Frontal cortex (tissue), 4 donors: ENCODE data around the gene HMGN5. TPM values are rescaled to one million over a fixed set of nuclear protein-coding genes. Genes with fewer than 3 reads are reported as not detected.

Source experiments
- DNase-seq, 2 donors: peaks; one replicate each; pipeline ENCODE4 v3.0.0; 2012; ENCODE audit warnings: low spot score in 2 of 2
- FAIRE-seq: peaks from 2 replicates; lab custom pipeline; 2012; peaks lifted over from hg19 to GRCh38; lab: Jason Lieb, UNC
- total RNA-seq: library from RNA; depleted of rRNA; stranded (reverse); fragments of >200 nt; gene quantifications from one replicate; pipeline ENCODE4 v1.2.3, GENCODE V29; 2014
- donor health status: control.
- donor health status: control.
- donor health status: control.

The HMGN5 gene
- total RNA-seq, 1 donor from 2014 or later = 0.41 TPM

DNA sequence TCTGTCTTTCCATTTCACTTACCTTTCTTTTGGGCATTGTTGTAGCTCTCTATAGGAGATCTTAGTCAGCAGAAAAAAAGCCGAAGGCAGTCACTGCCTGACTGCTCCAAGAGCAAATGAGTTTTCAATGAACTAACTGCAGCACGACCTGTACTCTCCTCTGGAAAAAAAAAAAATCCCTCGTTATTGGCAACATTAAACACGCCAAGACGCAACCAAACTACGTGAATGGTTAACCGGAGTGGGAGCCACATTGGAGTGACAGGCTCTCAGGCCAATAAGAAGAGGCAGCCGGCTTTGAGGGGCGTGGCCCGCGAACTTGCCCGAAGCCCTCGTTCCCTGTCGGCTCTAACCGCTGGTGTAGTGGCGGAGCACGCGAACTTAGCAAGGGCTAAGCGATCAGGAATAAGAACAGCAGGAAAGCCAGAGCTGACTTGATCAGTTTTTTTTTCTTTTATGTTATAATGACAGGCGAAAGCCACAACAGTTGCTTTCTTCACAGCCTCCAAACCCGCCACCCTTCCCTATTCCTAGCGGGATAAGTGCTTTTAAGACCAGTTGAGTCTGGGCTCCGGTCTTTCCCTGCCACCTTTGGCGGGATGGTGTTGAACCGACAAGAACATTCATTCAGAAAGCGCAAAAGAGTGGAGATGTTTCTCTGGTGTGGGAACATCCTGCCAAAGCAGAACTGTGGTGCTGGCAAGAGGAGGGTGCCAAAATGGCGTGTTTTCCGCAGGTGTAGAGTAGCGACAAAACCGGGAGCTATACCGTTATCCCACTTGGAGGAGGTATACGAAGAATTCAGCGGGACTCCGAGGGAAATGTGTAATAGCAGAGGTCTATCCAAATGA, 80.0 kb downstream of the HMGN5 start:
- peak; percentile 39 to 52 for DNase-seq

DNA sequence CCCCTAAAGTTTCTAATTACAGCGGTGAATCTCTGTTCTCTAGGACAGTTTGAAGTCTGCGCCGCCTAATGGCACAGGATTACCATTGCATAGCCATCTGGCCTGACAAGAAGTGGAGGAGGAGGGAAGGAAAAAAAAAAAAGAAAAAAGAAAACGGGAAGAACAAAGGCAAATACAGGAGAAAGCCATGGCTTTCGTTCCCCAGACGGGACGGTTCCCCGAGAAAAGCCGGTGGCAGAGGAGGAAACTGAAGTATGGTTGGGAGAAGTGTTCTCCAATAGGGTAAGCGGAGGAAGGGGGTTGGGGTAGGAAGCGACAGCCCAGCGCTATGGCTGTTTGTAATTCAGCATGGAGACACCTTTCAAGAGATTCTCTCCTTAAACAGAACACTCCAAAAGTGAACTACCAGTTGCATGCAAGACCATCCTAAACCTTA, 80.8 kb downstream of the HMGN5 start:
- DNase-seq (peak in 1 of 2 donors; percentile 3), FAIRE-seq (no peak)

More for the DNA sequence above, 80.0 kb downstream of the HMGN5 start:
- no peak for FAIRE-seq

DNA sequence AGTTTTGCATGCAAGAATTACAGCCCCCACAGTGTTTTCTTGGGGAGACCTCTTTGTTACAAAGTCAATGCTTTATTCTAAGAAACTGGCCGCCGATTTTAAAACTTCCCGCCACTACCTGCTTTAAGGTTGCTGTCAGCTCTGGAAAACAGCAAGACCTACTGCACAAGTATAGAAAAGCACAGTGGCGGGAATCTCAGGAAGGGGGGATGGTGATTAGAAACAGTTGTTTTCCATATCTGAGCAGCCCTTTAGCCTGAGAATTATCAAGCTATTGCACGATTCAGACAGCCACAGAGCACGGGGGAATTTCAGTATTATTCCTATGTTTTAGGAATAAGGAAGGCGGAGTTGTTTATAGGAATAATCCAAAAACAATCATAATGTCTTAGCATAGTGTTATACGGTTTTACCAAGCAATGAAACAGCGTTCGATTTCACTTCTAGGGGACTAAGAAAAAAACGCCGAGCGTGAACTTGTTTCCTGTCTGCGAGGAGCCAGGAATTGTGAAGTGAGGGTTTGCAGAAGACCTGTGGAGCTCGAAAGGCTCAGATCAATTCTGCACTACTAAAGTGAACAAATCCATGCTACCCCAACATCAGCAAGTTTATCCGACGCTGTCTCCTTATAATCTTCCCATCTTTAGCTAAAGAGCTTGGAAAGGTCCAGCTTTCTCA, 81.3 kb downstream of the HMGN5 start:
- FAIRE-seq = no peak
- no peak for DNase-seq

DNA sequence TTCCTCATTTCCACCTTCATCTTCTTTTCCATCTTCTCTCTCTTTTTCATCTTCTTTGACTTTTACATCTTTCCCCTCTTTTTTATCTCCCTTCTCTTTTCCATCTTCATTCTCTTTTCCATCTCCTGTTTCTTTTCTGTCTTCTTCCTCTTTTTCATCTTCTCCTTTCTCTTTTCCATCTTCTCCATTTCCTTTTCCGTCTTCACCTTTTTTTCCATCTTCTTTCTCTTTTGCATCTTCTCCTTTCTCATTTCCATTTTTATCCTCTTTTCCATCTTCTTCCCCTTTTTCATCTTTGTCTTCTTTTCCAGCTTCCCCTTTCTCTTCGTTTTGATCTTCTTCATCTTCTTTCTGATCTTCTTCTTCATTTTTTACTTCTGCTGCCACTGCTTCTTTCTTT, 87.0 kb downstream of the HMGN5 start:
- no peak for FAIRE-seq
- no peak for DNase-seq

DNA sequence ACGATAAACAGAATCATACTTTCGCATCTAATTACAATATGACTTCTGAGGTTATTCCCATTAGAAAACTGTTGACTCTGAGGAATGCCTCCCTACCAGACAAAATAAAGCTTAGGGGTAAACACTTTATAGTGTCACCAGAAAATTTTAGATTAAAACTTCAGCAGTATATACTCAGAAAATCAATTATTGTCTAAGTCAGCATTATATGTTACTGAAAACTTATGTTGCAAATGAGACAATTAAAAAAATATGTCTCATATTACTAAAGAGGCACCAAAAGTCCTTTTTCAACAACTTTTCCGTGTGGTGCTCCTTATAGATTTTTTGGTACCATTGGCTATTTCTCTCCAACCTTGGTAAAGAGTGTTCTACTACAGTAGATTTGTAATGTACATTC, 91.4 kb downstream of the HMGN5 start:
- FAIRE-seq (no peak), DNase-seq (no peak)

DNA sequence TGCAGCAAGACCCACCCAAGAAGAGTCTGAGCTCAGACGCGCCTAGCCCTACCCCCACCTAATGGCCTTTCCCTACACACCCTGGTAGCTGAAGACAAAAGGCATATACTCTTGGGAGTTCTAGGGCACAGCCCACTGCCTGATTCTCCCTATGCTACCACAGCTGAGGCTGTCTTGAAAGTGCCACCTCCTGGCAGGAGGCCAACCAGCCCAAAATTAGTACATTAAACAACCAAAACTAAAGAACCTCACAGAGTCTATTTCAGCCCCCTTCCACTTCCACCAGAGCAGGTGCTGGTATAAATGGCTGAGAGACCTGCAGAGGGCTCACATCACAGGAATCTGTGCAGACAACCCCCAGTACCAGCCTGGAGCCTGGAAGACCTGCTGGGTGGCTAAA, 119.1 kb downstream of the HMGN5 start:
- no peak for FAIRE-seq
- DNase-seq = no peak

Other genes starting within 250 kb of the HMGN5 start
- gene SH3BGRL, start 189 bp upstream of the HMGN5 start, total RNA-seq = 88.0 TPM